Measurements from ENCODE around the gene SETBP1. TPM values are rescaled to one million over a fixed set of nuclear protein-coding genes. Genes with fewer than 3 reads are reported as not detected.

Gene SETBP1
- total and polyA plus RNA-seq, 9 of the 15 experiments (the other 6 are each of a cell fraction or from before 2014, with no cell fraction given) = under 0.01 to 0.13 (median 0.04) TPM

GRCh38 chr18:45004546-45005080 lies 323.9 kb downstream of the SETBP1 start:
- no peak for FAIRE-seq
- Histone ChIP-seq H3K4me1 (replicated peaks in 1 of 2; ENCODE audit: control insufficient read depth in 2 of 2, insufficient read depth in 2 of 2, low read length in 2 of 2) (no peaks in the 10 kb centered on the region), H4K20me1 (replicated peaks; ENCODE audit: control insufficient read depth, insufficient read depth, low read length) (no peaks in the 10 kb centered on the region), H3K27me3 (ENCODE audit: control insufficient read depth in 2 of 2, insufficient read depth in 2 of 2, low read length in 2 of 2) (no peaks in the 10 kb centered on the region), H3K4me3 (no peak overlapping the region), H3K9ac (ENCODE audit: insufficient read depth in 1 of 2, low read depth in 2 of 2, low read length in 2 of 2) (no peak overlapping the region), H3K9me1 (ENCODE audit: control insufficient read depth, insufficient read depth, low read length) (no peaks in the 10 kb centered on the region), H3K9me3 (replicated peaks; ENCODE audit: control insufficient read depth, insufficient read depth, low read depth, low read length) (no peaks in the 10 kb centered on the region), H3K4me2 (ENCODE audit: insufficient read depth, low read length) (no peak overlapping the region), H2AFZ (ENCODE audit: low read depth, low read length) (no peak overlapping the region), H3K36me3 (ENCODE audit: control insufficient read depth, insufficient read depth, low read length) (no peaks in the 10 kb centered on the region), H3K79me2 (ENCODE audit: control insufficient read depth, insufficient read depth, low read length) (no peaks in the 10 kb centered on the region), H3K27ac (ENCODE audit: extremely low read depth, low read depth, low read length) (no peak overlapping the region)
- in situ Hi-C loops (cut with MboI) (no loop called here), intact Hi-C loops (cut with micrococcal nuclease) (no loop called here)
- CTCF ChIA-PET (ENCODE audit: low intra/inter-chr PET ratio) = no interaction called here
- ATAC-seq = no peak
- TF ChIP-seq MYNN (IDR thresholded peaks at IDR 0.05) = no peak
- no peak for TF ChIP-seq MYNN (CRISPR knock-in tag; IDR thresholded peaks at IDR 0.05)
- no peak for TF ChIP-seq FOSL1 (tag; conservative IDR thresholded peaks at IDR 0.05)
- TF ChIP-seq HNRNPK (IDR thresholded peaks at IDR 0.05; ENCODE audit: low read depth, low read length, poor library complexity, severe bottlenecking) = no peak
- TF ChIP-seq ZEB2 (IDR thresholded peaks at IDR 0.05) = no peak
- no peak for TF ChIP-seq ZNF444 (CRISPR knock-in tag; IDR thresholded peaks at IDR 0.05)
- TF ChIP-seq, protein P1, sequence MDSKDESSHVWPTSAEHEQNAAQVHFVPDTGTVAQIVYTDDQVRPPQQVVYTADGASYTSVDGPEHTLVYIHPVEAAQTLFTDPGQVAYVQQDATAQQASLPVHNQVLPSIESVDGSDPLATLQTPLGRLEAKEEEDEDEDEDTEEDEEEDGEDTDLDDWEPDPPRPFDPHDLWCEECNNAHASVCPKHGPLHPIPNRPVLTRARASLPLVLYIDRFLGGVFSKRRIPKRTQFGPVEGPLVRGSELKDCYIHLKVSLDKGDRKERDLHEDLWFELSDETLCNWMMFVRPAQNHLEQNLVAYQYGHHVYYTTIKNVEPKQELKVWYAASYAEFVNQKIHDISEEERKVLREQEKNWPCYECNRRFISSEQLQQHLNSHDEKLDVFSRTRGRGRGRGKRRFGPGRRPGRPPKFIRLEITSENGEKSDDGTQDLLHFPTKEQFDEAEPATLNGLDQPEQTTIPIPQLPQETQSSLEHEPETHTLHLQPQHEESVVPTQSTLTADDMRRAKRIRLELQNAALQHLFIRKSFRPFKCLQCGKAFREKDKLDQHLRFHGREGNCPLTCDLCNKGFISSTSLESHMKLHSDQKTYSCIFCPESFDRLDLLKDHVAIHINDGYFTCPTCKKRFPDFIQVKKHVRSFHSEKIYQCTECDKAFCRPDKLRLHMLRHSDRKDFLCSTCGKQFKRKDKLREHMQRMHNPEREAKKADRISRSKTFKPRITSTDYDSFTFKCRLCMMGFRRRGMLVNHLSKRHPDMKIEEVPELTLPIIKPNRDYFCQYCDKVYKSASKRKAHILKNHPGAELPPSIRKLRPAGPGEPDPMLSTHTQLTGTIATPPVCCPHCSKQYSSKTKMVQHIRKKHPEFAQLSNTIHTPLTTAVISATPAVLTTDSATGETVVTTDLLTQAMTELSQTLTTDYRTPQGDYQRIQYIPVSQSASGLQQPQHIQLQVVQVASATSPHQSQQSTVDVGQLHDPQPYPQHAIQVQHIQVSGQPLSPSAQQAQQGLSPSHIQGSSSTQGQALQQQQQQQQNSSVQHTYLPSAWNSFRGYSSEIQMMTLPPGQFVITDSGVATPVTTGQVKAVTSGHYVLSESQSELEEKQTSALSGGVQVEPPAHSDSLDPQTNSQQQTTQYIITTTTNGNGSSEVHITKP (IDR thresholded peaks at IDR 0.05; ENCODE audit: partially characterized antibody) = no peak
- no peak for TF ChIP-seq ZBED1 (IDR thresholded peaks at IDR 0.05)
- TF ChIP-seq ZNF668 (CRISPR knock-in tag; IDR thresholded peaks at IDR 0.05) = no peak
- TF ChIP-seq TGIF2 (CRISPR knock-in tag; IDR thresholded peaks at IDR 0.05) = no peak
- TF ChIP-seq EP400 (IDR thresholded peaks at IDR 0.05) = no peak
- no peak for TF ChIP-seq SP2 (IDR thresholded peaks at IDR 0.05; ENCODE audit: extremely low read depth, low read depth, low read length, poor library complexity, severe bottlenecking)
- no peak for TF ChIP-seq NRF1 (conservative IDR thresholded peaks at IDR 0.05 in 1 of 2, IDR thresholded peaks at IDR 0.05 in 1 of 2)
- WGBS (ENCODE audit: insufficient coverage, low coverage, missing lambda C conversion rate) = 7% methylated on average over 2 of the region's 3 CpGs
- POLR2A ChIA-PET = no interaction called here
- no peak for DNase-seq (ENCODE audit: extremely low read depth in 1 of 4, low spot score in 3 of 4)
- BruUV-seq (replicated peaks) = no TSS peak
